ENCODE results near the gene AP4E1.

DNA sequence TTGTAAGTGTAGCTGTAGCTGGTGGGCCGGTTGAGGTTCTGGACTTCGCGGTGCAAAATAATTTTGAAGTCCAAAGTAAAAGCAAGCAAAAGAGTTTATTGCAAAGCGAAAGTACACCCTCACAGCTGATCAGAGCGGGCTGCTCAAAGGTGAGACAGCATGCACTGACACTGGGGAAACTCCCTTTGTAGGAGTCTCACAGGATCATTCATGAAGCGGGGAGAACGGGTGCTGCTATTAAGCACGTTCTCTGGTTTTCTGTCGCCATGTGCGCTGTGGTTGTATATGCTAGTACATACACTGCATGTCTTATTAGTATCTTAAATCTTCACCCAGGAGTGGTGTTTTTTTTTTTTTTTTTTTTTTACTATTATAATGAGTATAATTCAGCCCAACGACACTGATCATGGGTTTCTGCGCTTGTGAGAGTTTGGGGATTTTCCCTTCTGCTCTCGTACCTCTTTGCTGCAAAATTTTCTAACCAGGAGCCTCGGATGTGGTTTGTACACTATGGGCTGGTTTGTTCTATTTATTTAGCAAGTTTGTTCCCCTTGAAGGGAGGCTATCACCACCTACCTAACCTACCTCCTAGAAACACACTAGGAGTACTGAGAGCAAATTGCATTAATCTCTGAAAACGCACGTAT lies 1.4 kb upstream of the AP4E1 start:
- TF ChIP-seq, protein P1, sequence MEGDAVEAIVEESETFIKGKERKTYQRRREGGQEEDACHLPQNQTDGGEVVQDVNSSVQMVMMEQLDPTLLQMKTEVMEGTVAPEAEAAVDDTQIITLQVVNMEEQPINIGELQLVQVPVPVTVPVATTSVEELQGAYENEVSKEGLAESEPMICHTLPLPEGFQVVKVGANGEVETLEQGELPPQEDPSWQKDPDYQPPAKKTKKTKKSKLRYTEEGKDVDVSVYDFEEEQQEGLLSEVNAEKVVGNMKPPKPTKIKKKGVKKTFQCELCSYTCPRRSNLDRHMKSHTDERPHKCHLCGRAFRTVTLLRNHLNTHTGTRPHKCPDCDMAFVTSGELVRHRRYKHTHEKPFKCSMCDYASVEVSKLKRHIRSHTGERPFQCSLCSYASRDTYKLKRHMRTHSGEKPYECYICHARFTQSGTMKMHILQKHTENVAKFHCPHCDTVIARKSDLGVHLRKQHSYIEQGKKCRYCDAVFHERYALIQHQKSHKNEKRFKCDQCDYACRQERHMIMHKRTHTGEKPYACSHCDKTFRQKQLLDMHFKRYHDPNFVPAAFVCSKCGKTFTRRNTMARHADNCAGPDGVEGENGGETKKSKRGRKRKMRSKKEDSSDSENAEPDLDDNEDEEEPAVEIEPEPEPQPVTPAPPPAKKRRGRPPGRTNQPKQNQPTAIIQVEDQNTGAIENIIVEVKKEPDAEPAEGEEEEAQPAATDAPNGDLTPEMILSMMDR (IDR thresholded peaks at IDR 0.05; ENCODE audit: extremely low read depth in 1 of 2, insufficient read depth in 1 of 2, low read depth in 1 of 2, low read length in 2 of 2) = no peak
- no peak for TF ChIP-seq FOS (IDR thresholded peaks at IDR 0.05; ENCODE audit: borderline replicate concordance, insufficient read depth, low read length)
- TF ChIP-seq POLR2AphosphoS5 (IDR thresholded peaks at IDR 0.05; ENCODE audit: insufficient read depth, low read depth, low read length) = no peak
- no peak for TF ChIP-seq POLR2A (IDR thresholded peaks at IDR 0.05; ENCODE audit: low read depth, low read length)
- TF ChIP-seq, protein P2, sequence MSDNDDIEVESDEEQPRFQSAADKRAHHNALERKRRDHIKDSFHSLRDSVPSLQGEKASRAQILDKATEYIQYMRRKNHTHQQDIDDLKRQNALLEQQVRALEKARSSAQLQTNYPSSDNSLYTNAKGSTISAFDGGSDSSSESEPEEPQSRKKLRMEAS (IDR thresholded peaks at IDR 0.05; ENCODE audit: insufficient read depth, insufficient read length) = no peak
- TF ChIP-seq GATA2 (IDR thresholded peaks at IDR 0.05; ENCODE audit: insufficient read depth, insufficient read length, low read depth, low read length) = no peak
- TF ChIP-seq EZH2 (IDR thresholded peaks at IDR 0.05; ENCODE audit: borderline replicate concordance, low read depth, low read length, severe bottlenecking) = no peak
- TF ChIP-seq JUN (IDR thresholded peaks at IDR 0.05; ENCODE audit: borderline replicate concordance, insufficient read depth, insufficient read length, low read depth) = no peak

All from endothelial cell of umbilical vein (primary cell).